A549 (cell line): ENCODE measurements around the gene CDIPT. TPM values are rescaled to one million over a fixed set of nuclear protein-coding genes. Genes with fewer than 3 reads are reported as not detected.

Source experiments
- ATAC-seq, 2 experiments: fragments of 200-7000 bp in 1 of 2; fragments of >200 bp in 1 of 2; cut with Nextera tagmentation in 1 of 2; cut with Tn5 transposase in 1 of 2; 3 replicates each; pipeline versions ENCODE4 v1.8.0 to v1.9.1; 2018 to 2020; ENCODE audit warnings: mild to moderate bottlenecking in 1 of 2, moderate library complexity in 1 of 2
- CTCF ChIA-PET: fragments of 300-600 bp; sonication (Branson Sonifier 250); formaldehyde crosslinking; extraction: SDS; loops from one replicate; lab custom pipeline; 2021; ENCODE audit warnings: antibody characterized with exemption, inconsistent platforms; lab: Yijun Ruan, JAX
- POLR2A ChIA-PET: fragments of 350-600 bp; formaldehyde crosslinking; extraction: SDS; loops from one replicate; lab custom pipeline; 2021; ENCODE audit warnings: antibody characterized with exemption, inconsistent platforms; lab: Yijun Ruan, JAX
- DNase-seq, 2 experiments: peaks; one replicate each; pipeline versions ENCODE4 v3.0.0 to v3.0.0-alpha.2; 2011 to 2016; ENCODE audit warnings: low read depth in 1 of 2, low spot score in 1 of 2
- FAIRE-seq: peaks from 2 replicates; lab custom pipeline; 2011; peaks lifted over from hg19 to GRCh38; lab: Jason Lieb, UNC
- H3K27ac ChIP-seq, 2 experiments: fragments of >200 bp; sonication (Bioruptor Twin); formaldehyde crosslinking; 3 replicates each; pipeline ENCODE4 v1.5.1; 2016 to 2017
- H3K4me1 ChIP-seq: fragments of >200 bp; sonication (Bioruptor Twin); formaldehyde crosslinking; 3 replicates; pipeline ENCODE4 v1.6.1; 2016
- H3K4me2 ChIP-seq: fragments of >200 bp; sonication (Bioruptor Twin); formaldehyde crosslinking; 3 replicates; pipeline ENCODE4 v1.6.1; 2016
- H3K4me3 ChIP-seq: fragments of >200 bp; sonication (Bioruptor Twin); formaldehyde crosslinking; 3 replicates; pipeline ENCODE4 v1.5.1; 2016
- H3K9me3 ChIP-seq: fragments of >200 bp; sonication (Bioruptor Twin); formaldehyde crosslinking; 3 replicates; pipeline ENCODE4 v1.6.1; 2016
- CEBPB ChIP-seq, 2 experiments: fragments of >200 bp in 1 of 2; sonication (Bioruptor Twin) in 1 of 2; formaldehyde crosslinking in 1 of 2; IDR thresholded peaks; 2 replicates each; pipeline ENCODE4 v1.6.1; 2012 to 2016
- FOXS1 ChIP-seq: fragments of 250-450 bp; sonication (Bioruptor Pico); IDR thresholded peaks from 2 replicates; pipeline ENCODE4 v1.5.0; 2020; ENCODE audit warnings: mild to moderate bottlenecking, moderate library complexity
- HOXB5 ChIP-seq: fragments of 250-450 bp; sonication (Bioruptor Pico); IDR thresholded peaks from 2 replicates; pipeline ENCODE4 v1.5.0; 2020; ENCODE audit warnings: mild to moderate bottlenecking, moderate library complexity
- NFE2L2 ChIP-seq: fragments of 150-350 bp; conservative IDR thresholded peaks from 2 replicates; pipeline ENCODE4 v1.6.1; 2014; ENCODE audit warnings: low read length
- NPAS2 ChIP-seq: fragments of 250-450 bp; sonication (Bioruptor Pico); IDR thresholded peaks from 2 replicates; pipeline ENCODE4 v1.8.0; 2022; ENCODE audit warnings: mild to moderate bottlenecking, moderate library complexity, borderline replicate concordance
- RAD21 ChIP-seq, 2 experiments: fragments of >200 bp in 1 of 2; sonication (Bioruptor Twin) in 1 of 2; formaldehyde crosslinking in 1 of 2; IDR thresholded peaks in 1 of 2; conservative IDR thresholded peaks in 1 of 2; 2 replicates in 1 of 2; 3 replicates in 1 of 2; pipeline ENCODE4 v1.6.1; 2012 to 2018; ENCODE audit warnings: inconsistent platforms in 1 of 2
- RCOR1 ChIP-seq: fragments of 150-350 bp; IDR thresholded peaks from 2 replicates; pipeline ENCODE4 v1.6.1; 2014; ENCODE audit warnings: antibody characterized with exemption, low read length, low read depth
- ZFP36 ChIP-seq: fragments of 450-650 bp; IDR thresholded peaks from 2 replicates; pipeline ENCODE4 v1.6.1; 2014; ENCODE audit warnings: borderline replicate concordance; ENCODE audit not compliant: partially characterized antibody
- WGBS: methylation state at CpG from one replicate; pipeline ENCODE4 v1.1.6; 2017; ENCODE audit errors: missing lambda C conversion rate; 5-methylcytosine and 5-hydroxymethylcytosine counted together
- polyA plus RNA-seq, 4 experiments: library from polyadenylated mRNA; depleted of rRNA in 3 of 4; stranded (reverse); fragments of >200 nt; fragmentation: RNase III in 1 of 4; extraction: RNeasy Plus Mini Kit Qiagen cat#74134 plus additional on column Dnase treatment in 1 of 4; gene quantifications; 2 replicates in 3 of 4; 3 replicates in 1 of 4; pipeline ENCODE4 v1.2.3, GENCODE V29; 2011 to 2017
- TF ChIP-seq, protein P1 (sequence below): fragments of >200 bp; sonication (Bioruptor Twin); formaldehyde crosslinking; IDR thresholded peaks from 3 replicates; pipeline ENCODE4 v1.5.1; 2016
- TF ChIP-seq, protein P2 (sequence below): fragments of 250-450 bp; sonication (Bioruptor Pico); IDR thresholded peaks from 2 replicates; pipeline ENCODE4 v1.5.0; 2020; ENCODE audit warnings: low read depth, mild to moderate bottlenecking, moderate library complexity
- TF ChIP-seq, protein P3 (sequence below): fragments of 250-450 bp; sonication (Bioruptor Pico); IDR thresholded peaks from 2 replicates; pipeline ENCODE4 v1.5.0; 2021; ENCODE audit warnings: mild to moderate bottlenecking, moderate library complexity, borderline replicate concordance
- TF ChIP-seq, protein P4 (sequence below): fragments of 200-600 bp; sonication (generic); IDR thresholded peaks from 2 replicates; pipeline ENCODE4 v1.6.1; 2016; ENCODE audit warnings: antibody characterized with exemption, mild to moderate bottlenecking, moderate library complexity

Gene CDIPT
- polyA plus RNA-seq, 2 of the 4 experiments (the other 2 are of a cell fraction), result 64.0 to 72.1 TPM

DNA sequence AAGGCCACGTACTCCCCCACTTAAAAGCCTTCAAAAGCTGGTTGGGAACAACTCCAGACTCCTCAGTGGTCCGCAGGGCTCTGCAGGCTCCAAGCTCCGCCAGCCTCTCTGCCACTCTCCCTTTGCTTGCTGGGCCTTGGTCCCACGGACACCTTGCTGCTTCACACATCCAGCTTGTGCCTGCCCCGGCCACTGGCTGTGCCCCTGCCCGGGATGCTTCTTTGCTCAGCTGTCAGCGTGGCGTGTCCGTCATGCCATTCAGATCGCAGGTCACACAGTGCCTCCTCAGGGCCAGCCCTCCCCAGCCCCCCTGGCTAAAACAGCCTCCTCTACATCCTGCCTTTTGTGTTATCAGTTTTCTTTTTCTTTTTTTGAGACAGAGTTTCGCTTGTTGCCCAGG, 49.1 kb upstream of the CDIPT start:
- FAIRE-seq (no peak), ATAC-seq (peak in 1 of 2 experiments; percentile 26; a peak in 2 of 6 replicates), DNase-seq (no peak)
- peaks cover 9% of the 10 kb centered on the region; the same call in 2 of the 3 replicates for H3K4me1 ChIP-seq
- WGBS, result 89% methylated on average over 11 of the region's 11 CpGs
- TF ChIP-seq NFE2L2, result no peak
- no peaks in the 10 kb centered on the region for H3K9me3 ChIP-seq
- POLR2A ChIA-PET, result interaction anchor here (2.8 kb wide), 1 partner anchor 12 kb away, joined by 7 read pairs; the partner anchor contains the start of gene SEZ6L2
- H3K4me3 ChIP-seq, result no peak overlapping the region
- H3K4me2 ChIP-seq, result no peak overlapping the region
- CTCF ChIA-PET, result interaction anchor here (0.6 to 2.4 kb wide), 8 partner anchors 10 to 121 kb away, joined by 3 to 9 read pairs (median 3); no protein-coding TSS in a partner anchor
- H3K27ac ChIP-seq, result no peak overlapping the region

DNA sequence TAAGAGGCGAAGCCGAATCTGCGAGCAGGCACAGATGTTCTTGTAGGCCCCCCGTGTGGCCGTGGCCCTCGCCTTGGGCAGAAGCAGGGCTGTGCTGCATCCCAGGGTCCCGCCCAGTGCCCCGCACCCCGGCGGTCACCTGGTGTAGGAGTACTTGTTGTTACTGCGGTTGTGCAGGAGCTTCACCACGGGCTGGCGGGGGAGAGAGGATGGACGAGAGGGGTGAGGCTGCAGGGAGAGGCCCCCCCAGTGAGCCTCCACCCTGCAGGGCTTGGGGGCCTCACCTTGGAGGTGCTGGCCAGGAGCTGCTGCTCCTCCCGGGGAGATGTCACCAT, 48.6 kb upstream of the CDIPT start:
- Histone ChIP-seq H3K4me3 (no peak overlapping the region), H3K4me2 (no peak overlapping the region), H3K27ac (no peak overlapping the region), H3K9me3 (no peaks in the 10 kb centered on the region), H3K4me1 (peaks cover 9% of the 10 kb centered on the region; the same call in 2 of the 3 replicates)
- TF ChIP-seq, protein P1, sequence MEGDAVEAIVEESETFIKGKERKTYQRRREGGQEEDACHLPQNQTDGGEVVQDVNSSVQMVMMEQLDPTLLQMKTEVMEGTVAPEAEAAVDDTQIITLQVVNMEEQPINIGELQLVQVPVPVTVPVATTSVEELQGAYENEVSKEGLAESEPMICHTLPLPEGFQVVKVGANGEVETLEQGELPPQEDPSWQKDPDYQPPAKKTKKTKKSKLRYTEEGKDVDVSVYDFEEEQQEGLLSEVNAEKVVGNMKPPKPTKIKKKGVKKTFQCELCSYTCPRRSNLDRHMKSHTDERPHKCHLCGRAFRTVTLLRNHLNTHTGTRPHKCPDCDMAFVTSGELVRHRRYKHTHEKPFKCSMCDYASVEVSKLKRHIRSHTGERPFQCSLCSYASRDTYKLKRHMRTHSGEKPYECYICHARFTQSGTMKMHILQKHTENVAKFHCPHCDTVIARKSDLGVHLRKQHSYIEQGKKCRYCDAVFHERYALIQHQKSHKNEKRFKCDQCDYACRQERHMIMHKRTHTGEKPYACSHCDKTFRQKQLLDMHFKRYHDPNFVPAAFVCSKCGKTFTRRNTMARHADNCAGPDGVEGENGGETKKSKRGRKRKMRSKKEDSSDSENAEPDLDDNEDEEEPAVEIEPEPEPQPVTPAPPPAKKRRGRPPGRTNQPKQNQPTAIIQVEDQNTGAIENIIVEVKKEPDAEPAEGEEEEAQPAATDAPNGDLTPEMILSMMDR, result no peak
- TF ChIP-seq RAD21 (conservative IDR thresholded peaks at IDR 0.05 in 1 of 2, IDR thresholded peaks at IDR 0.05 in 1 of 2) (no peak), HOXB5 (CRISPR knock-in tag) (no peak), NPAS2 (no peak), CEBPB (IDR thresholded peaks at IDR 0.05) (no peak), ZFP36 (no peak), FOXS1 (CRISPR knock-in tag) (no peak), RCOR1 (no peak)
- TF ChIP-seq, protein P2, sequence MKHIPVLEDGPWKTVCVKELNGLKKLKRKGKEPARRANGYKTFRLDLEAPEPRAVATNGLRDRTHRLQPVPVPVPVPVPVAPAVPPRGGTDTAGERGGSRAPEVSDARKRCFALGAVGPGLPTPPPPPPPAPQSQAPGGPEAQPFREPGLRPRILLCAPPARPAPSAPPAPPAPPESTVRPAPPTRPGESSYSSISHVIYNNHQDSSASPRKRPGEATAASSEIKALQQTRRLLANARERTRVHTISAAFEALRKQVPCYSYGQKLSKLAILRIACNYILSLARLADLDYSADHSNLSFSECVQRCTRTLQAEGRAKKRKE (CRISPR knock-in tag), result no peak
- TF ChIP-seq, protein P3, sequence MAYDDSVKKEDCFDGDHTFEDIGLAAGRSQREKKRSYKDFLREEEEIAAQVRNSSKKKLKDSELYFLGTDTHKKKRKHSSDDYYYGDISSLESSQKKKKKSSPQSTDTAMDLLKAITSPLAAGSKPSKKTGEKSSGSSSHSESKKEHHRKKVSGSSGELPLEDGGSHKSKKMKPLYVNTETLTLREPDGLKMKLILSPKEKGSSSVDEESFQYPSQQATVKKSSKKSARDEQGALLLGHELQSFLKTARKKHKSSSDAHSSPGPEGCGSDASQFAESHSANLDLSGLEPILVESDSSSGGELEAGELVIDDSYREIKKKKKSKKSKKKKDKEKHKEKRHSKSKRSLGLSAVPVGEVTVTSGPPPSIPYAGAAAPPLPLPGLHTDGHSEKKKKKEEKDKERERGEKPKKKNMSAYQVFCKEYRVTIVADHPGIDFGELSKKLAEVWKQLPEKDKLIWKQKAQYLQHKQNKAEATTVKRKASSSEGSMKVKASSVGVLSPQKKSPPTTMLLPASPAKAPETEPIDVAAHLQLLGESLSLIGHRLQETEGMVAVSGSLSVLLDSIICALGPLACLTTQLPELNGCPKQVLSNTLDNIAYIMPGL (CRISPR knock-in tag), result no peak
- TF ChIP-seq, protein P4, sequence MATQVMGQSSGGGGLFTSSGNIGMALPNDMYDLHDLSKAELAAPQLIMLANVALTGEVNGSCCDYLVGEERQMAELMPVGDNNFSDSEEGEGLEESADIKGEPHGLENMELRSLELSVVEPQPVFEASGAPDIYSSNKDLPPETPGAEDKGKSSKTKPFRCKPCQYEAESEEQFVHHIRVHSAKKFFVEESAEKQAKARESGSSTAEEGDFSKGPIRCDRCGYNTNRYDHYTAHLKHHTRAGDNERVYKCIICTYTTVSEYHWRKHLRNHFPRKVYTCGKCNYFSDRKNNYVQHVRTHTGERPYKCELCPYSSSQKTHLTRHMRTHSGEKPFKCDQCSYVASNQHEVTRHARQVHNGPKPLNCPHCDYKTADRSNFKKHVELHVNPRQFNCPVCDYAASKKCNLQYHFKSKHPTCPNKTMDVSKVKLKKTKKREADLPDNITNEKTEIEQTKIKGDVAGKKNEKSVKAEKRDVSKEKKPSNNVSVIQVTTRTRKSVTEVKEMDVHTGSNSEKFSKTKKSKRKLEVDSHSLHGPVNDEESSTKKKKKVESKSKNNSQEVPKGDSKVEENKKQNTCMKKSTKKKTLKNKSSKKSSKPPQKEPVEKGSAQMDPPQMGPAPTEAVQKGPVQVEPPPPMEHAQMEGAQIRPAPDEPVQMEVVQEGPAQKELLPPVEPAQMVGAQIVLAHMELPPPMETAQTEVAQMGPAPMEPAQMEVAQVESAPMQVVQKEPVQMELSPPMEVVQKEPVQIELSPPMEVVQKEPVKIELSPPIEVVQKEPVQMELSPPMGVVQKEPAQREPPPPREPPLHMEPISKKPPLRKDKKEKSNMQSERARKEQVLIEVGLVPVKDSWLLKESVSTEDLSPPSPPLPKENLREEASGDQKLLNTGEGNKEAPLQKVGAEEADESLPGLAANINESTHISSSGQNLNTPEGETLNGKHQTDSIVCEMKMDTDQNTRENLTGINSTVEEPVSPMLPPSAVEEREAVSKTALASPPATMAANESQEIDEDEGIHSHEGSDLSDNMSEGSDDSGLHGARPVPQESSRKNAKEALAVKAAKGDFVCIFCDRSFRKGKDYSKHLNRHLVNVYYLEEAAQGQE, result no peak
- 98% methylated on average over 15 of the region's 15 CpGs for WGBS
- FAIRE-seq (no peak), DNase-seq (no peak), ATAC-seq (peak; percentile 20 to 24; a peak in 4 of 6 replicates)
- POLR2A ChIA-PET, result interaction anchor here (2.8 kb wide), 1 partner anchor 12 kb away, joined by 7 read pairs; the partner anchor contains the start of gene SEZ6L2
- CTCF ChIA-PET, result interaction anchor here (0.6 to 2.4 kb wide), 9 partner anchors 10 to 121 kb away, joined by 3 to 9 read pairs (median 4); partner anchors contain the start of gene TMEM219
